HG03175 (cell line): ENCODE measurements around the gene TRPV4.
A peak's percentile ranks its signal among the peaks of the same experiment; 100 is the strongest.
"Not testable (repeated sequence)": the region's sequence is repeated elsewhere in the genome, so short reads cannot be mapped to it uniquely, and the experiment has no call there.

Experiments used
- ATAC-seq: cut with Tn5 transposase; IDR thresholded peaks from one replicate; pipeline ENCODE4 v1.9.1; 2021; ENCODE audit warnings: mild to moderate bottlenecking, moderate library complexity; ENCODE audit not compliant: unreplicated experiment

Gene TRPV4

DNA sequence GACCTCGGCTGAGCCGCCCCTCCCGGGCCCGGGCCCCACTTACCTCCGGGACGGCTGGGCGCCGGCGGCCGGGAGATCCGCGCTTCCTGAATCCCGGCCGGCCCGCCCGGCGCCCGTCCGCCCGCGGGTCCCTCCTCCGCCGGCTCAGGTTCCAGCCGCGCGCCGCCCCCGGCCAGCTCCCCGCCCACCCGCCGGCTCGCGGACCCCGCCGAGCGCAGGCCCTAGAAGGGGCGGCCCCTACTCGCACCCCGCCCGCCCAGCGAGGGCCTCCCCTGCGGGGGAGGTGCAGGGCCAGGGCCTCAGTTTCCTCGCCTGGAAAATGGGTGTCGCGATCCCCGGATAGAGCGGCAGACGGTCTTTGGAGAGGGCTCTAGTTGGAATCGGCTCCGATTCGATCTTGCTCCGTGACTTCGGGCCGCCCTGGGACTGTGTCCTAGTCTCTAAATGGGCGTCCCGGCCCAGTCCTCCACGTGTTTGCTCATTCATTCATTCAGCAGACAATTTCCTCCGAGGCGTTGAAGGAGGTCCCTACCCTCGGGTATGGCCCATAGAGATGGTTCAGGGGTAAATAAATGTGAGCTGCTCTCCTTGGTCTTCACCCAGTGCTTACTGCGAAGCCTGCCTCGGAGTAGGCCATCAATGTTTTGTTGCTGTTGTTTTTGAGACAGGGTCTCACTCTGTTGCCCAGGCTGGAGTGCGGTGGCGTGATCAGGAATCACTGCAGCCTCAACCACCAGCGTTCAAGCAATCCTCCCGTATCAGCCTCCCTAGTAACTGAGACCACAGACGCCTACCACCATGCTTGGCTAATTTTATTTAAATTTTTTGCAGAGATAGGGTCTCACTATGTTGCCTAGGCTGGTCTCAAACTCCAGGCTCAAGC lies at the start of gene TRPV4:
TSS of gene TRPV4 (minus strand) at position 92 of the 883 bp plus-strand sequence. CDS start 18,602 bp downstream, outside the sequence.
- ATAC-seq = no peak

DNA sequence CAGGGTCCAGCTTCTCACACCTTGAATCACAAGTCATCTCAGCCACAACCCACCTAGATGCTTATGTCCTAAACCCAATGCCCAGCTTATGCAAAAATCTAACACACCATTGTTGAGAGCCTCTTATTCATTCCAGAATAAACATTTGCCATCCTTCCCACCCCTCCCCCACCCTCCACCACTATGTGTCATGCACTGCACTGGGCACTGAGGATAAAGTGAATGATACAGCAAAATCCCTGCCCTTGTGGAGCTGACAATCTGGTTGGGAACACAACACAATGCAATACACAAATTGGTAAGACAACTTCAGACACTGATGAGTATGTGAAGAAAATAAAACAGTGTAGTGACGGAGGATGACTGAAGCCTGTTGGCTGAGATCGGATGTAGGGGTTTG lies 48.6 kb upstream of the TRPV4 start:
- ATAC-seq = no peak

DNA sequence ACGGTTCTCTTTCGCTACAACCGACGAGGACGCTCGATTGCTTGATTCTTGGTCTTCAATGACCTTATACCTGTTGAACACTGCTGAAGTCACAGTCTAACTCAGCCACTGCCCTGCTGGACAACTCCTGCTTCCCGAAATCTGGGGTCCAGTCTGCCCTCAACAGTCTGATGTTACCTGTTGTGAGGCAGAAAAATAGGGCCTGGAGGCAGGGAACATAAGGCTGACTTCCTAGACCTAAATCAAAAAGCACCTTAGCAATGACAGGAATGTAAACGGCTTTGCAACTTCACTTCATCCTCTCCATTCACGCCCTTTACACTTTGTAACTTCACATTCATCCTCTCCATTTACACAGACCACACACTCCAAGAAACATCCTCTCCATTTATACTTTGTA lies 47.7 kb upstream of the TRPV4 start:
- ATAC-seq = no peak

DNA sequence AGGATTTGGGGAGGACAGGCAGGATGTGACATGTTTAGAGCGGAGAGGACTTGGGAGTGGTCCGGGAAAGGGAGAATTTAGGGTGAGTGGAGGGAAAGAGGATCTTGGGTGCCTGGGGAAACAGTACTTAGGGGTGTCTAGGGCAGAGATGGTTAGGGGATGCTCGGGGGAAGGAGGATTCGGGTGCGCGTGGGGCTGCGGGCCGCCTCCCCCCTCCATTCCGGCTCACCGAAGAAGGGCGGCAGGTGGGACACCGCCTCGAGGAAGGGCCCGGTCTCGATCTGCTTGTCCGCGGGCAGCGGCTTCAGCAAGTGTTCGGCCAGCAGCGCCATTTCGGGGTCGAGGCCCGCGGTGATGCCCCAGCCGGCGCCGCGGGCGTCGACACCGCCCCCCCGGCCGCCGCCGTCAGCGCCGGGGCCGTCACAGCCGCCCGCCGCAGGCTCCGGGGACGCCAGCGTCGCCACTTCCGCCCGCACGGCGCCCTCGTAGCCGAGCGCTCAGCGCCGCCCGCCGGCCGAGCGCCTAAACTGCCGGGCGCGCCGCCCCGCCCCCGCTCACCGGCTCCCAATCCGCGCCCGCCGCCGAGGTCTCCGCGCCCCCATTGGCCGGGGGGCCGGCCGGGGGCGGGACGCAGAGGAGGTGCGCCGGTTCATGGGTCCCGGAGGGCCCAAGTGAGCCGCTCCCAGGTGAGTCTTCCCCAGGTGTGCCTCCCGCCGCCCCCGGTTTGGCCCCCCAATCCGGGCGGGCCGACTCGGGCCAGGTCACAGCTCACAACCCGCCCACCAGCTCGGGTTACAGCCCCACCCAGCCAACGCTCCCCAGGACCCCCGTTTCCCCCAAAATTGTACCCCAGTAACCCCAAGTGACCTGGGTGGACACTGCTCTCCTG lies 47.1 kb upstream of the TRPV4 start, which contains the start of gene GLTP:
TSS of gene GLTP (minus strand) at position 499 of the 889 bp plus-strand sequence. CDS start at position 332, 167 bp downstream.
- peak; percentile 92 for ATAC-seq

DNA sequence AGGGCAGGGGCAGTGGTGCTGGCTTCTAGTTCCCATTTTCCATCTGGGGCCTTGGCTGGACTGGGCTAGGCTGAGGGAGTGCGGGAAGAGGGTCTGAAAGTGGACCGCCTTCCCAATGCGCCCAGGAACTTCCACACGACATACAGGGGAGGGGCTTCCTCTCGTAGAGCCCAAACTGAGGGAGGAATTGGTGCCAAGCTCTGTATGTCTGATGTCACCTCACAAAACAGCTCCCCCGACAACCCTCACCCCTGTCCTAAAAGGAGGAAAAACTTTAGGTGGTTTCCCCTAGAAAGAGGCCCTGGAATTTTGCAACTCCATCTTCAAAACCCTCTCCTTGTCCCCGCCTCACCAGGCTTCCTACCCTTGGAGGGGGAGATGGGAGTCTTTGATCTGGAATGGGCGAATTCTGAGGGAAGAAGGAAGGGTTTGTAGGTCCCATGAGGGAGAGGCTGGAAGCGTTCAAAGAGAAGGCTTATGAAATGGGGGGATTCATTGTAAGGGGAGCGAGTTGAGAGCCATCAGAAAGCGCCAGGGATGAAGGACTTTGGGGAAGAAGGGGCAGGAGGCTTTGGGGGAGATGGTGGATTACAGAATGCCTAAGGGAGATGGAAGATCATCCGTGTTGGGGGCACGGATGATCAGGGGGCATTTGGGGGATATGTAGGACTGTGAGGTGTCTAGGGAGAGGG lies 46.3 kb upstream of the TRPV4 start:
- ATAC-seq = no peak

DNA sequence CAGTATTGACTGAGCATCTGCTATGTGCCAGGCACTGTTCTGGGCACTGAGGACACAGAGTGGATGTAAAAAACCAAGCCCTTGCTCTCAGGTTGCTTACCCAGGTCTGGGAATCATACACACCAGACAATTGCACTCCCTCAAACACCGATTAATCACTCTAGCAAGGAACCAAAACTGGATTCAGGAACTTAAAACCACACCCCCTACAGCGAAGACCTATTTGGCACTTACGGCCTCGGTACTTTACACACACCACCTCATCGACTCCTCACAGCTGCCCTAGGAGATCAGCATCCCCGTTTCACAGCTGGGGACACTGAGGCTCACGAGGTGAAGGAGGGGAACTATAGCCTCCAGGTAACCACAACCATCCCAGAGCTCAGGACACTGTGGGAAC lies 45.6 kb upstream of the TRPV4 start:
- ATAC-seq = no peak

DNA sequence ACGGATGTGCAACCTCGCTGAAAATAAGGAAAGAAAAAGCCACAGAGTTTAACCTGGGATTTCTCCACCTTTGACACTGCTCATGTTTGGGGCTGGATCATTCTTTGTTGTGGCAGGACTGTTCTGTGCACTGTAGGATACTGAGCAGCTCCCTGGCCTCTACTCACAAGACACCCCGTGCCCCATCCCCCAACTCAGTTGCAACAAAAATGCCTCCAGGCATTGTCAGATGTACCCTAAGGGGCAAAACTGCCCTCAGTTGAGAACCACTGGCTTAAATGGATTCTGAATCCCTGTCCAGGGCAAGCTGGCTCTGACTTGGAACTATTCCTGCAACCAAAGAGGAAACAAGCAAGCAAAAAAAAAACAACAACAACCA lies 45.0 kb upstream of the TRPV4 start:
- no peak for ATAC-seq

DNA sequence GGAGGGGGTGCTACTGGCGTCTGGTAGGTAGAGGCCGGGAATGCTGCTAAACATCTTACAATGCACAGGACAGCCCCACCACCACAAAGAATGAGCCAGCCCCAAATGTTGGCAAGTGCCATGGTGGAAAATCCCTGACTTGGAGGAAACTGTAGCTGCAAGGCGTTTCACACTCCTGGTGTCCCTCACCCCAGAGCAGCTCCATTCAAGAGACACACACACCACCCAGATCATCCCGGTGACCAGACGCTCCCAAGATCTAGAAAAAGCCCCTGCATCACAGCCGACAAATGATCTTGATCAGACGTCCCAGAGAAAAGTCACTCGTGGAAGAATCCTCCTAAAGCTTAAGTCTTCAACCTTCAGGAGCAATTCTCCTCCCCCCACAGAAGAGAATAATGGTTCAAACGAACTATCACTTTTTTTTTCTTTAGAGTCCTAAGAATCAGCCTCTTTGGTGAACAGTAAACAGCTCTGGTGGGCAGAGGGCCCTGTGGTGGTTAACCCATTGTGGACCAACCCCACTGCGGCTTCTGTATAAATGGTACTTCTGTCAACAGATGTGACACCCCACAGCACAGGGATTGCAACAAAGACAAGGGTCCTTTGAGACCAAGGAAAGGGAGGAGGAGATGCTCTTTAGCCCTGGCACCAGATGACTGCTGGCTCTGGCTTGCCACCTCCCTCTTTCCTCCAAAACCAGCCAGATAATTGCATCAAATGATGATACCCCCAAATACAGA lies 44.5 kb upstream of the TRPV4 start:
- no peak for ATAC-seq

DNA sequence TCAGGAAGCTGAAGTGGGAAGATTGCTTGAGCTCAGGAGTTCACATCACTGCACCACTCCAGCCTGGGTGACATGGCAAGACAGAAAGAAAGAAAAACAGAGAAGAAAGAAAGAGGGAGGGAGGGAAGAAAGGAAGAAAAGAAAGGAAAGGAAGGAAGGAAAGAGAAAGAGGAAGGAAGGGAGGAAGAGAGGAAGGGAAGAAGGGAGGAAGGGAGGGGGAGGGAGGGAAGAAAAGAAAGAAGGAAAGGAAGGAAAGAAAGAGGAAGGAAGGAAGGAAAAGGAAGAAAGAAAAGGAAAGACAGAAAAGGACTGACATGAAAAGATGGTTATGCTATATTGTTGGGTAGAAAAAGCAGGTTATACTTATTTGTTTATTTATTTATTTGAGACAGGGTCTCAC lies 43.2 kb upstream of the TRPV4 start:
- no peak for ATAC-seq

DNA sequence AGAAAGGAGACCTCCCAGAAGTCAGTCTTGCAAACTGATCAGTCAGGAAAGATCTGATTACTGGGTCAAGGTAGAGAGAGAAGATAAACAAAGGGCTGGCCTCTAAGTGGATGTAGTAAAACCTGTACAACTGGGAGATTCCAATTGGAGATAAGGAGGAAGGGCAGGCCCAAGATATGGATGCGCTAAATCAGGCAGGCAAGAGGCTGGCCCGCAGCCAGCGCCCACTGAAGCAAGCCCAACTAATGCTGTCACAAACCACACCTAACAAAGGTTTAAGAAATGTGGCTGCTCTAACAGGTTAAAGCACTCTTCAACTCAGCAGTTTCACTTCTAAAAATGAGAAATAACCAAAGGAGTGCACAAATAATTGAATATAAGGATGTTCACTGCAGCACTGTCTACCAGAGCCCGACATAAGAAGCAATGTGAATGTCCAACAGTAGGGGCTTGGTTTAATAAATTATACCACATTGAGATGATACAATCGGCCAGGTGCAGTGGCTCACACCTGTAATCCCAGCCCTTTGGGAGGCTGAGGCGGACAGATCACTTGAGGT lies 42.5 kb upstream of the TRPV4 start:
- ATAC-seq = no peak

DNA sequence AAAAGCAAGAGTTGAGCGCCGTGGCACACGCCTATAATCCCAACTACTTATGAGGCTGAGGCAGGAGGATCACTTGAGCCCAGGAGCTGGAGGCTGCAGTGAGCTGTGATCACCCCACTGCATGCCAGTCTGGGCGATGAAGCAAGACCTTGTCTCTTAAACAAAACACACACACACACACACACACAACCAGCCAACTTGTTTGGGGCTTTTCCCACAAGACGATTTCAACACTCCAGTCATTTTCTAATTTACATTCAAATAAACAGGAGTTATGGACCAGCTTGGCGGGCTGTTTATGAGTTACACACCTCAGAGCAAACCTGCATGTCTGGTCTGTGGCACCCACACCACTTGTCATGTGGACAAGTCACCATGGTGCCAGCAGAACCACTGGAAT lies 40.5 kb upstream of the TRPV4 start:
- ATAC-seq = no peak

DNA sequence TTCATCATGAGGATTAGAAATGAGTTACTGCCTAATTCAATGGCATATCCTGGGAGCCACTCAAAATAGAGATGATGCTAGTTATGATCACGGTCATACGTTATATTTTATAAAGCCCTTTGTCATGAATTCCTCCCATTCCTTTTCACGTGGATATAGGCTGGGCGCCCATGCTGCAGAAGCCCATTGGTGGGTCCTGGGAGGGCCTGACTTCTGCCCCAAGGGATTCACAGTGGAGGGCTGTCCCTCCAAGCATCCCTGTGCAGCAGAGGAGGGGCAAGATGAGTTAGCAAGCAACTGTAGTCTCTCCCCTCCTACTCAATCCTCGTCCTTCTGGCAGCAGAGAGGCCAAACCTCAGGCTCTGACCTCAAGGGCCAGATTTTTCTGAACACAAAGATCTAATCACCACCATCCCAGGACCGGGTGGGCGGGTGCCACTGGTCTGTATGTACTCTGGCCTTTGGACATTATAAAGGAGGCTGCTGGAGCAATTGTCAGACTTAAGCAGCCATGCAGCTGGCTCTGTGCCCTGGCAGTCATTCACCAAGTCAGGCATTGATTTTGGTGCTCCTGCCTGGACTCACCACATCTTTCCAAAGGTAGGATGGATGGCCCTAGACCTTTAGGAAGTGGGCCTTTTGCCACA lies 38.6 kb upstream of the TRPV4 start:
- ATAC-seq = no peak

DNA sequence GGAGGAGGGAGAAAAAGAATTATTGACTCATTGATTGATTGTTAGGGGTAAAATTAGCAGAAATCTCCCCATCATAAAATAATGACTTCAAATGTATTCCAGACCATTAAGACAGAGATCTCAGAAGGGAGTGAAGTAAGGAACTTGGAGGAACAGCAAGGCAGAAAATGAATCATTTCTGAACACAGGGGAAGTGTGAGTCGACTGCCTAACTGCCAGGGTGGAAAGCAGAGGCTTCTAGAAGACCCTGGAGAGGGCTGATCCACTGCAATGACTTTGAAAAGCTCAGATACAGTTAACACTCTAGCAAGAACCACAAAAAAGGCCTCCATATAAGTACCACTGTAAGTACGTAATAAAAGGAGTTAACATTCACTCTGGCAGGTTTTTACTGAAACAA lies 37.5 kb upstream of the TRPV4 start:
- ATAC-seq = no peak

DNA sequence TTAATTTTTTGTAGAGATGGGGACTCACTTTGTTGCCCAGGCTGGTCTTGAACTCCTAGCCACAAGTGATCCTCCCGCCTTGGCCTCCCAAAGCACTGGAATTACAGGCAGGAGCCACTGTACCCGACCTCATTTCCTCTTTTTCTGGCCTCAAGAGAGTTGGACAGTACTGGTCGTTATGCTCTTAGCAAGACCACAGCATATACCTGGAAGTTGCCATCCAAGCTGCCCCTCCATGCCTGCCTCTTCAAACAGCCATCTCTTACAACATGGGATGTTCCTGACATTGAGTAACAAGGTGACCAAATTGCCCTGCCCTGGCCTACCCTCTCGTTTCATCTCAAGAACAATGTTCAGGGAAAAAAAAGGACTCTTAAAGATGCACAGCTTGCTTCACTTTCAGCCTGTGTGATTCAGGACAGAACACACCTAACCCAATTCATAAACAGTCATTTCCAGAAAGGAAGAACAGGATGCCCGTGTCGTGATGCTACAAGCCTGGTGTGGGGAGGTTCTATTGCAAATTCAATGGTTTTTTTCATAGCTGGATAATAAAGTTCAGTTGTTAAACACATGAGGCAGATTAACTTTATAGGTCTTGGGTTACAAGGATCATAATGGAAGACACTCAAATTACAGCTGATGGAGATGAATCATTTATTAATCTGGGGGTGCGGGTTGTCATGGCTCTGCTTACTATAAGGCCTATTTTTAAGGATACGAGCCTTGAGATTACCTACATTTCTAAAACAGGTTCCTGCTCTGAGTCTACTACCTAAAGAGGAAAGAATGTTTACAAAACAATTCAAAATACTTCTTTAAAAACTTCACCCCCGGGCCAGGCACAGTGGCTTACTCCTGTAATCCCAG lies 35.2 kb upstream of the TRPV4 start:
- ATAC-seq = no peak

DNA sequence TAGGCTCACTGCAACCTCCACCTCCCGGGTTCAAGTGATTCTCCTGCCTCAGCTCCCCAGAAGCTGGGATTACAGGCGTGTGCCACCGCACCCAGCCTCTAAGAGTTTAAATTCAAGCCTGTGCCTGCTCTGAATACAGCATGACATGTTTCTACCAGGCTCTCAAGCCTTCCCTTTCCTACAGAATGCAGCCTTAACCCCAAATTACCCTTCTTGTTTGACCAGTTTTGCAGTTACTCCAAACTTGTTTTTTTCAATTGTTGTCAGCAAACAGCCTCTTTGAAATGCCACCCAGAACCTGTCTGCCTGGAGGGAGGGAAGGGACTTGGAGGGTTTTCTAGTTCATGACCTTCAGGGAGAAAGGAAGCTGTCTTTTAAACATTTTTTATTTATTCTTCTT lies 31.7 kb upstream of the TRPV4 start:
- no peak for ATAC-seq

DNA sequence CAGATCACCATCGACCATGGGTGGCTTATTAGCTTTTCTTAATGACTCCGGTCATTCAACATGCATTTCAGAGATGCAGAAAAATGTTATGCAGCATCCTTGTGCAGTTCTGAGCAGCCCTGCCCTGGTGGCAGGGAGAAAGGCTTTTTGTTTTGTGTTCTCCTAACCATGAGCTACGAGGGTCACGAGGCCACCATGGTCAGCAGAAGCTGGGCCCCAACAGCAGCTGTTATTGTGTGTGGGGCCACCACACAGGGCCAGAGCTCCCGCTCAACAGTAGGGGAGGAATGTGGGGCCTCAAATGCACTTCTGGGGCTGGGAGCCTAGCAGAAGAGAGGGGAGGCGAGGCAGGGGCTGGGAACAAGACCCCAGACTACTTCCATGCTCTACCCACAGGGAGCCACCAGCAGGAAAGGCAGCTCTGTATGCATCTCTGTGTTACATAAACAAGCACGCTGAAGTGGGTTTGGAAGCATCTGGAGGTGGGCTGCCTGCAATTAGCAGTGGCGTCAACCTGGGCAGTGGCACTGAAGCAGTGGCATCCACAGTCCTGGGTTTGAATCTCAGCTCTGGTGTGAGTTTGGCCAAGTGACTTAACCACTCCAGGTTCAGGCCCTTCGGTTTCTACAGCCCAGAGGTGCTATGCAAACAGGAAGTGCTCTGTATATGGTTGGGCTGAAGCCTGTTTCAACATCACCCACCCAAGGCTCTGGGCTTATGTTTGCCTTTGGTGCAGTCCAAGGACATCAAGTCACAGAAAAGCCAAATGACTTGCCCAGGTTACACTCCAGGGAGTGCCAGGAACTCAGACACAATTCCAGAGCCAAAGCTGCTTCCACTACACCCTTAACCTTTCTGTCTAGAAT lies 30.9 kb upstream of the TRPV4 start:
- ATAC-seq = no peak

DNA sequence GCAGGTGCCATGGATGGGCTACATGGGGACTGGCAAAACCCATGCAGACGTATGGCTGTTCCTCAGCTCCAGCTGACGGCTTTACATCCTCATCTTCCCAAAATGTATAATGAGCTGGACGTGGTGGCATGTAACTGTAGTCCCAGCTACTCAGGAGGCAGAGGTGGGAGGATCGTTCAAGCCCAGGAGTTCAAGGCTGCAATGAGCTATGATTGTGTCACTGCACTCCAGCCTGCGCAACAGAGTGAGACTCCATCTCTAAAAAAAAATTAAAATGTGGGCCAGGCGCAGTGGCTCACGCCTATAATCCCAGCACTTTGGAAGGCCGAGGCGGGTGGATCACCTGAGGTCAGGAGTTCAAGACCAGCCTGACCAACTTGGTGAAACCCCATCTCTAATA lies 29.3 kb upstream of the TRPV4 start:
- not testable (repeated sequence) for ATAC-seq
